HEK293 (cell line): Measurements from ENCODE around the gene PARP8.

Source experiments
- CTCF ChIP-seq: fragments of 450-650 bp; formaldehyde crosslinking; IDR thresholded peaks from 2 replicates; pipeline ENCODE4 v1.5.1; 2016; ENCODE audit warnings: missing biosample characterization, missing genetic modification characterization
- ZNF140 ChIP-seq: fragments of 450-650 bp; formaldehyde crosslinking; IDR thresholded peaks from 2 replicates; pipeline ENCODE4 v1.5.1; 2016; ENCODE audit warnings: missing biosample characterization, missing genetic modification characterization
- ZNF214 ChIP-seq: fragments of 450-650 bp; formaldehyde crosslinking; IDR thresholded peaks from 2 replicates; pipeline ENCODE4 v1.5.1; 2017; ENCODE audit warnings: missing biosample characterization, mild to moderate bottlenecking, missing genetic modification characterization, borderline replicate concordance
- ZNF23 ChIP-seq: fragments of 450-650 bp; formaldehyde crosslinking; IDR thresholded peaks from 2 replicates; pipeline ENCODE4 v1.5.1; 2016; ENCODE audit warnings: missing biosample characterization, missing genetic modification characterization, borderline replicate concordance
- ZSCAN5A ChIP-seq: fragments of 450-650 bp; formaldehyde crosslinking; IDR thresholded peaks from 2 replicates; pipeline ENCODE4 v1.5.1; 2016; ENCODE audit warnings: missing biosample characterization, missing genetic modification characterization

- no peak for TF ChIP-seq CTCF (tag by site-specific recombination)
- TF ChIP-seq ZSCAN5A (tag by site-specific recombination), result no peak
- no peak for TF ChIP-seq ZNF23 (tag by site-specific recombination)
- TF ChIP-seq ZNF140, result no peak
- no peak for TF ChIP-seq ZNF214
These were observed at the start of gene PARP8 for GRCh38 chr5:50666261-50667022.
